MM.1S (cell line): ENCODE measurements around the gene RASL10B.

ENCODE experiments used
- DNase-seq: peaks from one replicate; pipeline ENCODE4 v3.0.0-alpha.2; 2015
- H2AFZ ChIP-seq: fragments of 300-600 bp; sonication (generic); 2 replicates; pipeline ENCODE4 v1.6.0; 2016; ENCODE audit warnings: antibody characterized with exemption, low read length
- H3F3A ChIP-seq: fragments of 300-600 bp; sonication (generic); 2 replicates; pipeline ENCODE4 v1.6.1; 2016; ENCODE audit warnings: mild to moderate bottlenecking, antibody characterized with exemption, low read length, moderate library complexity, mixed read lengths; ENCODE audit not compliant: insufficient read depth
- H3K27ac ChIP-seq: fragments of 300-600 bp; sonication (generic); 2 replicates; pipeline ENCODE4 v1.5.1; 2016; ENCODE audit warnings: mild to moderate bottlenecking, low read length
- H3K27me3 ChIP-seq: fragments of 300-600 bp; sonication (generic); replicated peaks from 2 replicates; pipeline ENCODE4 v1.6.0; 2016; ENCODE audit warnings: low read length; ENCODE audit not compliant: insufficient read depth
- H3K36me3 ChIP-seq: fragments of 300-600 bp; sonication (generic); replicated peaks from 2 replicates; pipeline ENCODE4 v1.6.1; 2016; ENCODE audit warnings: mild to moderate bottlenecking, low read length, mixed read lengths; ENCODE audit not compliant: insufficient read depth
- H3K4me1 ChIP-seq: fragments of 300-600 bp; sonication (generic); 2 replicates; pipeline ENCODE4 v1.6.1; 2016; ENCODE audit warnings: low read length, mixed read lengths
- H3K4me2 ChIP-seq: fragments of 300-600 bp; sonication (generic); 2 replicates; pipeline ENCODE4 v1.6.0; 2016; ENCODE audit warnings: low read depth, low read length
- H3K4me3 ChIP-seq: fragments of 300-600 bp; sonication (generic); 2 replicates; pipeline ENCODE4 v1.5.1; 2016; ENCODE audit warnings: low read length, mixed read lengths
- H3K79me2 ChIP-seq: fragments of 300-600 bp; sonication (generic); 2 replicates; pipeline ENCODE4 v1.6.1; 2016; ENCODE audit warnings: mixed run types, low read length, mixed read lengths
- H3K9ac ChIP-seq: fragments of 300-600 bp; sonication (generic); 2 replicates; pipeline ENCODE4 v1.6.1; 2016; ENCODE audit warnings: low read length, mixed read lengths
- H3K9me2 ChIP-seq: fragments of 300-600 bp; sonication (generic); replicated peaks from 2 replicates; pipeline ENCODE4 v1.6.1; 2016; ENCODE audit warnings: mild to moderate bottlenecking, low read length, mixed read lengths; ENCODE audit not compliant: insufficient read depth
- H3K9me3 ChIP-seq: fragments of 300-600 bp; sonication (generic); replicated peaks from 2 replicates; pipeline ENCODE4 v1.6.1; 2016; ENCODE audit warnings: mild to moderate bottlenecking, low read length, mixed read lengths; ENCODE audit not compliant: insufficient read depth
- H4K20me1 ChIP-seq: fragments of 300-600 bp; sonication (generic); 2 replicates; pipeline ENCODE4 v1.6.1; 2016; ENCODE audit warnings: mild to moderate bottlenecking, low read length, moderate library complexity, mixed read lengths; ENCODE audit not compliant: insufficient read depth
- CTCF ChIP-seq: fragments of 300-600 bp; sonication (generic); IDR thresholded peaks from 2 replicates; pipeline ENCODE4 v1.5.1; 2016; ENCODE audit warnings: antibody characterized with exemption, low read length, mixed read lengths
- EZH2 ChIP-seq: fragments of 300-600 bp; sonication (generic); optimal IDR thresholded peaks from 2 replicates; pipeline ENCODE3; 2017; ENCODE audit warnings: low read depth, mild to moderate bottlenecking, antibody characterized with exemption, low read length, mixed read lengths
- EZH2phosphoT487 ChIP-seq: fragments of 300-600 bp; sonication (generic); IDR thresholded peaks from 2 replicates; pipeline ENCODE4 v1.6.1; 2018; ENCODE audit warnings: antibody characterized with exemption, low read length

Gene RASL10B

GRCh38 chr17:35775039-35775438 is 43.6 kb downstream of the RASL10B start:
- Histone ChIP-seq H3K27ac (no peak overlapping the region), H3K4me2 (no peak overlapping the region), H3K9me2 (no peaks in the 10 kb centered on the region), H2AFZ (no peak overlapping the region), H3K9me3 (no peaks in the 10 kb centered on the region), H3K36me3 (no peaks in the 10 kb centered on the region), H3K79me2 (no peaks in the 10 kb centered on the region), H3K9ac (no peak overlapping the region), H3K27me3 (peaks cover 17% of the 10 kb centered on the region), H4K20me1 (no peaks in the 10 kb centered on the region; the same call in 1 of the 2 replicates), H3K4me3 (no peak overlapping the region), H3F3A (no peaks in the 10 kb centered on the region), H3K4me1 (no peaks in the 10 kb centered on the region)
- TF ChIP-seq EZH2phosphoT487, result no peak
- no peak for TF ChIP-seq EZH2
- no peak for TF ChIP-seq CTCF
- DNase-seq, result no peak

- no peak overlapping the region for H3K4me2 ChIP-seq
- H4K20me1 ChIP-seq, result no peaks in the 10 kb centered on the region; the same call in 1 of the 2 replicates
- no peaks in the 10 kb centered on the region for H3F3A ChIP-seq
- no peak overlapping the region for H2AFZ ChIP-seq
- H3K9me3 ChIP-seq, result no peaks in the 10 kb centered on the region
- no peak overlapping the region for H3K4me3 ChIP-seq
- peaks cover 17% of the 10 kb centered on the region for H3K27me3 ChIP-seq
- no peak overlapping the region for H3K9ac ChIP-seq
- H3K4me1 ChIP-seq, result no peaks in the 10 kb centered on the region
- no peak overlapping the region for H3K27ac ChIP-seq
- H3K36me3 ChIP-seq, result no peaks in the 10 kb centered on the region
- TF ChIP-seq EZH2phosphoT487 (no peak), EZH2 (no peak), CTCF (no peak)
- no peak for DNase-seq
- no peaks in the 10 kb centered on the region for H3K79me2 ChIP-seq
- H3K9me2 ChIP-seq, result no peaks in the 10 kb centered on the region
Measured at GRCh38 chr17:35775583-35775982, 44.1 kb downstream of the RASL10B start.

- H3K9me2 ChIP-seq, result no peaks in the 10 kb centered on the region
- H3F3A ChIP-seq, result no peaks in the 10 kb centered on the region
- no peak for DNase-seq
- H3K27ac ChIP-seq, result no peak overlapping the region
- no peaks in the 10 kb centered on the region; the same call in 1 of the 2 replicates for H4K20me1 ChIP-seq
- no peak overlapping the region for H3K4me2 ChIP-seq
- no peaks in the 10 kb centered on the region for H3K4me1 ChIP-seq
- no peak for TF ChIP-seq CTCF
- no peak for TF ChIP-seq EZH2phosphoT487
- no peak for TF ChIP-seq EZH2
- H3K79me2 ChIP-seq, result no peaks in the 10 kb centered on the region
- H3K36me3 ChIP-seq, result no peaks in the 10 kb centered on the region
- H3K9me3 ChIP-seq, result no peaks in the 10 kb centered on the region
- H2AFZ ChIP-seq, result no peak overlapping the region
- H3K4me3 ChIP-seq, result no peak overlapping the region
- no peak overlapping the region for H3K9ac ChIP-seq
- H3K27me3 ChIP-seq, result peaks cover 14% of the 10 kb centered on the region; the same call in 1 of the 2 replicates
Measured at GRCh38 chr17:35778641-35779196, 47.3 kb downstream of the RASL10B start.
